ENCODE data around the gene C20orf204. TPM values are rescaled to one million over a fixed set of nuclear protein-coding genes. Genes with fewer than 3 reads are reported as not detected.

The C20orf204 gene
- total RNA-seq, 2 donors from 2014 or later = 0.52 to 3.0 TPM

- Histone ChIP-seq H3K36me3 (replicated peaks in 1 of 2; ENCODE audit: insufficient read depth in 1 of 2, low read depth in 2 of 2) (peaks cover 0 to 16% of the 10 kb centered on the region in 2 donors), H3K9me3 (no peaks in the 10 kb centered on the region), H3K4me1 (peaks cover 8% of the 10 kb centered on the region), H3K27me3 (no peaks in the 10 kb centered on the region), H3K4me3 (no peak overlapping the region), H3K27ac (no peak overlapping the region)
- intact Hi-C loops (cut with DNase I) = no loop called here
- no peak for TF ChIP-seq POLR2A (IDR thresholded peaks at IDR 0.05)
- TF ChIP-seq CTCF (IDR thresholded peaks at IDR 0.05) = no peak
- WGBS, 2 donors = 90 to 91% methylated on average over 21 to 23 of the region's 31 CpGs
- DNase-seq (no peak), ATAC-seq (no peak)
Observed at GRCh38 chr20:64032706-64033624, 3.0 kb upstream of the C20orf204 start.

- ATAC-seq = no peak
- H3K36me3 ChIP-seq (replicated peaks in 1 of 2; ENCODE audit: insufficient read depth in 1 of 2, low read depth in 2 of 2) = peaks cover 0 to 14% of the 10 kb centered on the region in 2 donors
- intact Hi-C loops (cut with DNase I) = no loop called here
- H3K4me1 ChIP-seq = peaks cover 18% of the 10 kb centered on the region
- peak in 1 of 4 donors; percentile 35 for DNase-seq
- no peaks in the 10 kb centered on the region for H3K27me3 ChIP-seq
- 67 to 73% methylated on average over 1 to 9 of the region's 11 CpGs for WGBS, 2 donors
- TF ChIP-seq CTCF (IDR thresholded peaks at IDR 0.05) = no peak
- no peak for TF ChIP-seq POLR2A (IDR thresholded peaks at IDR 0.05)
- no peak overlapping the region for H3K27ac ChIP-seq
- no peak overlapping the region for H3K4me3 ChIP-seq
- no peaks in the 10 kb centered on the region for H3K9me3 ChIP-seq
Observed at GRCh38 chr20:64033981-64034493, 1.9 kb upstream of the C20orf204 start.

GRCh38 chr20:64035066-64035932, 683 bp upstream of the C20orf204 start:
- H3K27me3 ChIP-seq = no peaks in the 10 kb centered on the region
- no peak for ATAC-seq
- no peak overlapping the region for H3K27ac ChIP-seq
- no peak for DNase-seq
- WGBS, 2 donors = 75 to 76% methylated on average over 10 to 17 of the region's 17 CpGs
- H3K36me3 ChIP-seq (replicated peaks in 1 of 2; ENCODE audit: insufficient read depth in 1 of 2, low read depth in 2 of 2) = peaks cover 0 to 11% of the 10 kb centered on the region in 2 donors
- no peak overlapping the region for H3K4me3 ChIP-seq
- H3K4me1 ChIP-seq = peaks cover 28% of the 10 kb centered on the region
- no peaks in the 10 kb centered on the region for H3K9me3 ChIP-seq
- TF ChIP-seq CTCF (IDR thresholded peaks at IDR 0.05) = no peak
- no peak for TF ChIP-seq POLR2A (IDR thresholded peaks at IDR 0.05)
- intact Hi-C loops (cut with DNase I) = loop anchor here (5.0 kb wide), 1 partner anchor 82 kb away; no protein-coding TSS in a partner anchor

GRCh38 chr20:64036346-64037198, 590 bp downstream of the C20orf204 start:
- Histone ChIP-seq H3K27ac (no peak overlapping the region), H3K27me3 (no peaks in the 10 kb centered on the region)
- WGBS, 2 donors = 60 to 79% methylated on average over 6 to 17 of the region's 17 CpGs

More at GRCh38 chr20:64036346-64037198, 590 bp downstream of the C20orf204 start:
- Histone ChIP-seq H3K4me1 (peaks cover 28% of the 10 kb centered on the region), H3K36me3 (replicated peaks in 1 of 2; ENCODE audit: insufficient read depth in 1 of 2, low read depth in 2 of 2) (peaks cover 0 to 11% of the 10 kb centered on the region in 2 donors), H3K9me3 (no peaks in the 10 kb centered on the region), H3K4me3 (no peak overlapping the region)
- TF ChIP-seq CTCF (IDR thresholded peaks at IDR 0.05) (no peak), POLR2A (IDR thresholded peaks at IDR 0.05) (no peak)
- no peak for DNase-seq
- intact Hi-C loops (cut with DNase I) = loop anchor here (5.0 kb wide), 1 partner anchor 81 kb away; no protein-coding TSS in a partner anchor
- no peak for ATAC-seq
